MM.1S (cell line): Measurements from ENCODE around the gene UBE2D2.
A peak's percentile ranks its signal among the peaks of the same experiment; 100 is the strongest.

ENCODE experiments used
- DNase-seq: peaks from one replicate; pipeline ENCODE4 v3.0.0-alpha.2; 2015
- H2AFZ ChIP-seq: fragments of 300-600 bp; sonication (generic); 2 replicates; pipeline ENCODE4 v1.6.0; 2016; ENCODE audit warnings: antibody characterized with exemption, low read length
- H3F3A ChIP-seq: fragments of 300-600 bp; sonication (generic); 2 replicates; pipeline ENCODE4 v1.6.1; 2016; ENCODE audit warnings: mild to moderate bottlenecking, antibody characterized with exemption, low read length, moderate library complexity, mixed read lengths; ENCODE audit not compliant: insufficient read depth
- H3K27ac ChIP-seq: fragments of 300-600 bp; sonication (generic); 2 replicates; pipeline ENCODE4 v1.5.1; 2016; ENCODE audit warnings: mild to moderate bottlenecking, low read length
- H3K27me3 ChIP-seq: fragments of 300-600 bp; sonication (generic); replicated peaks from 2 replicates; pipeline ENCODE4 v1.6.0; 2016; ENCODE audit warnings: low read length; ENCODE audit not compliant: insufficient read depth
- H3K36me3 ChIP-seq: fragments of 300-600 bp; sonication (generic); replicated peaks from 2 replicates; pipeline ENCODE4 v1.6.1; 2016; ENCODE audit warnings: mild to moderate bottlenecking, low read length, mixed read lengths; ENCODE audit not compliant: insufficient read depth
- H3K4me1 ChIP-seq: fragments of 300-600 bp; sonication (generic); 2 replicates; pipeline ENCODE4 v1.6.1; 2016; ENCODE audit warnings: low read length, mixed read lengths
- H3K4me2 ChIP-seq: fragments of 300-600 bp; sonication (generic); 2 replicates; pipeline ENCODE4 v1.6.0; 2016; ENCODE audit warnings: low read depth, low read length
- H3K4me3 ChIP-seq: fragments of 300-600 bp; sonication (generic); 2 replicates; pipeline ENCODE4 v1.5.1; 2016; ENCODE audit warnings: low read length, mixed read lengths
- H3K79me2 ChIP-seq: fragments of 300-600 bp; sonication (generic); 2 replicates; pipeline ENCODE4 v1.6.1; 2016; ENCODE audit warnings: mixed run types, low read length, mixed read lengths
- H3K9ac ChIP-seq: fragments of 300-600 bp; sonication (generic); 2 replicates; pipeline ENCODE4 v1.6.1; 2016; ENCODE audit warnings: low read length, mixed read lengths
- H3K9me2 ChIP-seq: fragments of 300-600 bp; sonication (generic); replicated peaks from 2 replicates; pipeline ENCODE4 v1.6.1; 2016; ENCODE audit warnings: mild to moderate bottlenecking, low read length, mixed read lengths; ENCODE audit not compliant: insufficient read depth
- H3K9me3 ChIP-seq: fragments of 300-600 bp; sonication (generic); replicated peaks from 2 replicates; pipeline ENCODE4 v1.6.1; 2016; ENCODE audit warnings: mild to moderate bottlenecking, low read length, mixed read lengths; ENCODE audit not compliant: insufficient read depth
- H4K20me1 ChIP-seq: fragments of 300-600 bp; sonication (generic); 2 replicates; pipeline ENCODE4 v1.6.1; 2016; ENCODE audit warnings: mild to moderate bottlenecking, low read length, moderate library complexity, mixed read lengths; ENCODE audit not compliant: insufficient read depth
- EZH2 ChIP-seq: fragments of 300-600 bp; sonication (generic); optimal IDR thresholded peaks from 2 replicates; pipeline ENCODE3; 2017; ENCODE audit warnings: low read depth, mild to moderate bottlenecking, antibody characterized with exemption, low read length, mixed read lengths
- EZH2phosphoT487 ChIP-seq: fragments of 300-600 bp; sonication (generic); IDR thresholded peaks from 2 replicates; pipeline ENCODE4 v1.6.1; 2018; ENCODE audit warnings: antibody characterized with exemption, low read length
- TF ChIP-seq, protein P1 (sequence below): fragments of 300-600 bp; sonication (generic); IDR thresholded peaks from 2 replicates; pipeline ENCODE4 v1.5.1; 2016; ENCODE audit warnings: antibody characterized with exemption, low read length, mixed read lengths

Gene UBE2D2

DNA sequence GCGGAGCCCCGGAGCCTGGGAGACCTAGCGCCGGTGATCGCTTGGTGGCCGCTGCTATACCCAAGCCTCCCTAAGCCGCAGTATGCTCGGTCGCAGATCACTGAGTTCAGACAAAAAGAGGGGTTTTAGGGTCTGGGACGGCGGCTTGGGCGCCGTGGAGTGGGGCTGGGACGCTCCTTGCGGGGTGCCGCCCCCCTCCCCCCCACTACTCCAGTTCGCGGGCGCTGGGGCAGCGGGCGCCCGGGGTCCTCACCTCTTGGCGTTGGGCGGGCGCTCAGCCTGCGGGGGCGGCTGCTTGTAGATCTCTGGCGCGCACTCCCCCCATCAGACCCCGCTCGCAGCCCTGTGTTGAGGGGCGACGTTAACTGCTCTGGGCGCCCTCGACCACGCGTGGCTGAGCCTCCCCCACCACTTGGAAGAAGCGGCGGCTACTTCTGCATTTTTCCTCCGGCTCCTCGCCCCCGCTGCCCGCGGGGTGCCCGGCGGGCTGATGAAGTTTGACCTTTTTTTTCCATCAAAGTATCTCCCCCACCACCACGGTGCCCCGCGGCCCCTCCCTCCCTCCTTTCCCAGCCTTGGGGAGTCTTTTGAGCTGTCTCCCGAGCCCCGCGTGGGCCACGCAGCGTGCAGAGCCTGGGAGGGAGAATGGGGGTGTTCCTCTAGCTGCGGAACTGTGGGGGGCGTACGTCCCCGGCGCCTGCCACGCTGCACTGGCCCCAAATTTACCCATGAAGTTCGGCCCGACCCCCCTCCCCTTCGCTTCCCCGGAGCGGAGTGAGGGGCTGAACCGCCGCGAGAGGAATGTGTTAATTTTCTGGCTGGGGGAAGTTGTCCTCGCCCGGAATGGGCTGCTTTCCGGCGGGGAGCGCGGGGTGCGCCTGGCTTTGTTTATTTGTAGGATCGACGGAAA lies 88.2 kb downstream of the UBE2D2 start:
- peaks cover 12% of the 10 kb centered on the region for H3F3A ChIP-seq
- H3K27ac ChIP-seq, result peak overlapping the region; percentile 22; the same call in 1 of the 2 replicates
- peak; percentile 33 for DNase-seq
- peaks cover 24% of the 10 kb centered on the region; the same call in 1 of the 2 replicates for H4K20me1 ChIP-seq
- H3K27me3 ChIP-seq, result no peaks in the 10 kb centered on the region
- no peaks in the 10 kb centered on the region for H3K9me2 ChIP-seq
- H3K9me3 ChIP-seq, result no peaks in the 10 kb centered on the region
- H3K4me3 ChIP-seq, result peak overlapping the region; percentile 94
- H3K36me3 ChIP-seq, result no peaks in the 10 kb centered on the region
- H3K79me2 ChIP-seq, result peaks cover 57% of the 10 kb centered on the region
- H2AFZ ChIP-seq, result no peak overlapping the region
- H3K9ac ChIP-seq, result peak overlapping the region; percentile 70
- TF ChIP-seq, protein P1, sequence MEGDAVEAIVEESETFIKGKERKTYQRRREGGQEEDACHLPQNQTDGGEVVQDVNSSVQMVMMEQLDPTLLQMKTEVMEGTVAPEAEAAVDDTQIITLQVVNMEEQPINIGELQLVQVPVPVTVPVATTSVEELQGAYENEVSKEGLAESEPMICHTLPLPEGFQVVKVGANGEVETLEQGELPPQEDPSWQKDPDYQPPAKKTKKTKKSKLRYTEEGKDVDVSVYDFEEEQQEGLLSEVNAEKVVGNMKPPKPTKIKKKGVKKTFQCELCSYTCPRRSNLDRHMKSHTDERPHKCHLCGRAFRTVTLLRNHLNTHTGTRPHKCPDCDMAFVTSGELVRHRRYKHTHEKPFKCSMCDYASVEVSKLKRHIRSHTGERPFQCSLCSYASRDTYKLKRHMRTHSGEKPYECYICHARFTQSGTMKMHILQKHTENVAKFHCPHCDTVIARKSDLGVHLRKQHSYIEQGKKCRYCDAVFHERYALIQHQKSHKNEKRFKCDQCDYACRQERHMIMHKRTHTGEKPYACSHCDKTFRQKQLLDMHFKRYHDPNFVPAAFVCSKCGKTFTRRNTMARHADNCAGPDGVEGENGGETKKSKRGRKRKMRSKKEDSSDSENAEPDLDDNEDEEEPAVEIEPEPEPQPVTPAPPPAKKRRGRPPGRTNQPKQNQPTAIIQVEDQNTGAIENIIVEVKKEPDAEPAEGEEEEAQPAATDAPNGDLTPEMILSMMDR, result no peak
- TF ChIP-seq EZH2phosphoT487 (no peak), EZH2 (no peak)
- peak overlapping the region; percentile 92 for H3K4me2 ChIP-seq
- peaks cover 31% of the 10 kb centered on the region for H3K4me1 ChIP-seq

DNA sequence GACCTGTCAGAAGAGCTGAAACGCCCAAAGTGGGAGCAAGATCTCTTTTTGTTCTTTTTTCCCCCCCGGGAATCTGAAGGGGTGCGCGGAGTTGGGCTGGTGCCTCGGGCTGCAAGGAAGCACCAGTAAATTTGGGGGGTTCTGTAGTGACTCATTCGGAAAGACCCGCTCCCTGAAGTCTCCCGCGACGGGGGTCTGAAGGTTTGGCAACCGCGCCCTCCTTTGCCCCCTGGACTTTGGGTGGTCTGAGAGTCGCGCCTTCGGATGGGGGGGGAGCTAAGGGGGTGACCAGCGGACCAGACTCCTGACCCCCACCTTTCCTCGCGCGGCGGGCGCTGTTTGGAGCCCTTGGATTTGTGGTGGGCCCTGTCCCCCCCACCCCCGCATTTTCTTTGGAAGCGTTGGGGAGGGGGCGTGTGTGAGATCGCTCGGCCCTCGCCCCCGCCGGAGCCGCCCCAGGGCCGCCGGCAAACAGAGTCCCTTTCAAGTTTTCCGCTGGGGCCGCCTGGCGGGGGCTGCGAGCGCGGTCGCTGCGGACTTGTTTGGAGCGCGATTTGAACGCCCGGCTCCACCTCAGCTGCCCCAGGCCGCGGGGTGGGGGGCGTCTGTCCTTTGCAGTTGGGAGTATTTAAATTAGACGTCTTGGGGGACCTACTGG lies 89.0 kb downstream of the UBE2D2 start:
- H3K9me2 ChIP-seq, result no peaks in the 10 kb centered on the region
- peaks cover 31% of the 10 kb centered on the region for H3K4me1 ChIP-seq
- TF ChIP-seq EZH2, result no peak
- TF ChIP-seq EZH2phosphoT487, result no peak
- TF ChIP-seq, protein P1, result peak; percentile 27; the same call in 1 of the 2 replicates
- H2AFZ ChIP-seq, result no peak overlapping the region
- peak; percentile 33 for DNase-seq
- no peaks in the 10 kb centered on the region for H3K27me3 ChIP-seq
- H3K36me3 ChIP-seq, result no peaks in the 10 kb centered on the region
- H4K20me1 ChIP-seq, result peaks cover 29% of the 10 kb centered on the region; the same call in 1 of the 2 replicates
- no peaks in the 10 kb centered on the region for H3K9me3 ChIP-seq
- H3K27ac ChIP-seq, result no peak overlapping the region
- H3K9ac ChIP-seq, result peak overlapping the region; percentile 70; the same call in 1 of the 2 replicates
- peak overlapping the region; percentile 92 for H3K4me2 ChIP-seq
- peaks cover 66% of the 10 kb centered on the region for H3K79me2 ChIP-seq
- H3K4me3 ChIP-seq, result peak overlapping the region; percentile 94
- peaks cover 12% of the 10 kb centered on the region for H3F3A ChIP-seq

DNA sequence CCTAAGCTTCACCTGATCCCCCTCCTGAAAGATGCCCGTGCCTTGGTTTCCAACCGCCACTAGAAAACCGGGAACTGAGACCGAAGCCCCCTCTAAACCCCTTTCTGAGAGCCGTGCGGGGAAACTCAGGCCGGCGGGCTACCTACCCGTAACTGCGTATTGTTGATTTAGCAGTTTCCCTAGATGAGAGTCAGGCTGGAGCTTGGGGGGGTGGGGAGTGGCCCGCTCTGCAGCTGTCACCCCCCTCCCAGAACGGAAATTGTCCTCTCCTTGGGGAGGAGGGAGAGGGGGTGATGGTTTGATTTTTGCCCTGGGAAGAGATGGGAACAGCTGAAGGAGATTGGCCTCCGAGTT lies 89.5 kb downstream of the UBE2D2 start:
- no peak for TF ChIP-seq EZH2phosphoT487
- TF ChIP-seq, protein P1, result no peak
- no peak for TF ChIP-seq EZH2
- no peaks in the 10 kb centered on the region for H3K9me3 ChIP-seq
- no peak for DNase-seq
- peaks cover 71% of the 10 kb centered on the region for H3K79me2 ChIP-seq
- no peaks in the 10 kb centered on the region for H3K9me2 ChIP-seq
- H2AFZ ChIP-seq, result no peak overlapping the region
- H3K27me3 ChIP-seq, result no peaks in the 10 kb centered on the region
- peaks cover 29% of the 10 kb centered on the region; the same call in 1 of the 2 replicates for H4K20me1 ChIP-seq
- peaks cover 31% of the 10 kb centered on the region for H3K4me1 ChIP-seq
- H3K27ac ChIP-seq, result no peak overlapping the region
- H3K9ac ChIP-seq, result peak overlapping the region; percentile 70; the same call in 1 of the 2 replicates
- H3K4me3 ChIP-seq, result peak overlapping the region; percentile 94
- no peaks in the 10 kb centered on the region for H3K36me3 ChIP-seq
- H3K4me2 ChIP-seq, result peak overlapping the region; percentile 92
- peaks cover 12% of the 10 kb centered on the region for H3F3A ChIP-seq
